Measurements from ENCODE around the gene KCNC3.
"Not testable (repeated sequence)": the region's sequence is repeated elsewhere in the genome, so short reads cannot be mapped to it uniquely, and the experiment has no call there.

The KCNC3 gene

GRCh38 chr19:50352242-50352641 lies 23.1 kb upstream of the KCNC3 start:
- no peak for DNase-seq

GRCh38 chr19:50349277-50350057 lies 20.3 kb upstream of the KCNC3 start:
- DNase-seq: no peak

- DNase-seq: not testable (repeated sequence)
These were observed 18.0 kb upstream of the KCNC3 start for GRCh38 chr19:50347089-50347581.

GRCh38 chr19:50344661-50345318 lies 15.6 kb upstream of the KCNC3 start:
- no peak for DNase-seq

- DNase-seq: no peak
These were observed 12.0 kb upstream of the KCNC3 start for GRCh38 chr19:50341091-50341564.

GRCh38 chr19:50340331-50340730 lies 11.2 kb upstream of the KCNC3 start:
- DNase-seq: no peak

- DNase-seq: not testable (repeated sequence)
These were observed 7.9 kb upstream of the KCNC3 start for GRCh38 chr19:50337031-50337430.

GRCh38 chr19:50334741-50335421 lies 5.7 kb upstream of the KCNC3 start:
- DNase-seq: no peak

GRCh38 chr19:50333737-50334617 lies 4.8 kb upstream of the KCNC3 start:
- peak in 1 of 2 experiments; percentile 86 for DNase-seq

- peak; percentile 93 to 94 for DNase-seq
These were observed 4.1 kb upstream of the KCNC3 start for GRCh38 chr19:50333235-50333736.

- no peak for DNase-seq
These were observed 3.3 kb upstream of the KCNC3 start for GRCh38 chr19:50332244-50333038.

- no peak for DNase-seq
These were observed 2.7 kb upstream of the KCNC3 start for GRCh38 chr19:50331994-50332243.

GRCh38 chr19:50331221-50331993 lies 2.2 kb upstream of the KCNC3 start:
- no peak for DNase-seq

GRCh38 chr19:50330365-50331078 lies 1.3 kb upstream of the KCNC3 start:
- DNase-seq: peak in 1 of 2 experiments; percentile 94

- not testable (repeated sequence) for DNase-seq
These were observed 733 bp upstream of the KCNC3 start for GRCh38 chr19:50329926-50330294.

GRCh38 chr19:50328873-50329145 lies 368 bp downstream of the KCNC3 start:
- DNase-seq: no peak

GRCh38 chr19:50328224-50328872 lies 829 bp downstream of the KCNC3 start:
- DNase-seq: peak in 1 of 2 experiments; percentile 73

GRCh38 chr19:50327461-50328223 lies 1.5 kb downstream of the KCNC3 start:
- DNase-seq: no peak

- no peak for DNase-seq
These were observed 2.2 kb downstream of the KCNC3 start for GRCh38 chr19:50327013-50327412.

Measured in NCI-H526 (cell line).